HL-60/S4 (cell line): ENCODE data around the gene ITPRIPL2.

ENCODE experiments used
- in situ Hi-C: fragments of 300-500 bp; cut with MboI; formaldehyde crosslinking; loops from 2 replicates; pipeline ENCODE4 v1.14.3; 2022; ENCODE audit warnings: low sequenced_read_pairs

Gene ITPRIPL2

GRCh38 chr16:19139436-19140091 lies 25.8 kb downstream of the ITPRIPL2 start:
- in situ Hi-C loops: no loop called here

- in situ Hi-C loops: no loop called here
Measured at GRCh38 chr16:19140396-19140795, 26.6 kb downstream of the ITPRIPL2 start.

- in situ Hi-C loops: no loop called here
Measured at GRCh38 chr16:19142939-19143598, 29.3 kb downstream of the ITPRIPL2 start.

GRCh38 chr16:19143599-19143956 lies 29.8 kb downstream of the ITPRIPL2 start:
- in situ Hi-C loops: no loop called here

- in situ Hi-C loops: no loop called here
Measured at GRCh38 chr16:19145010-19145409, 31.2 kb downstream of the ITPRIPL2 start.

GRCh38 chr16:19147126-19147525 lies 33.4 kb downstream of the ITPRIPL2 start:
- in situ Hi-C loops: no loop called here

- in situ Hi-C loops: no loop called here
Measured at GRCh38 chr16:19147627-19148026, 33.9 kb downstream of the ITPRIPL2 start.

GRCh38 chr16:19148189-19148588 lies 34.4 kb downstream of the ITPRIPL2 start:
- in situ Hi-C loops: no loop called here

- in situ Hi-C loops: no loop called here
Measured at GRCh38 chr16:19151310-19151709, 37.5 kb downstream of the ITPRIPL2 start.

GRCh38 chr16:19152042-19152441 lies 38.3 kb downstream of the ITPRIPL2 start:
- in situ Hi-C loops: no loop called here

GRCh38 chr16:19153876-19154275 lies 40.1 kb downstream of the ITPRIPL2 start:
- in situ Hi-C loops: no loop called here

- in situ Hi-C loops: no loop called here
Measured at GRCh38 chr16:19162085-19162484, 48.3 kb downstream of the ITPRIPL2 start.

GRCh38 chr16:19163215-19163614 lies 49.5 kb downstream of the ITPRIPL2 start:
- in situ Hi-C loops: no loop called here

- in situ Hi-C loops: no loop called here
Measured at GRCh38 chr16:19164285-19164684, 50.5 kb downstream of the ITPRIPL2 start.

GRCh38 chr16:19165101-19165500 lies 51.3 kb downstream of the ITPRIPL2 start:
- in situ Hi-C loops: no loop called here

- in situ Hi-C loops: no loop called here
Measured at GRCh38 chr16:19166500-19166899, 52.7 kb downstream of the ITPRIPL2 start.

GRCh38 chr16:19167710-19168370 lies 54.1 kb downstream of the ITPRIPL2 start, which contains the start of gene SYT17:
Gene SYT17 (plus strand): TSS chr16:19168240. CDS start chr16:19168647, 407 bp downstream.
- in situ Hi-C loops: no loop called here

GRCh38 chr16:19168371-19169081 lies 54.8 kb downstream of the ITPRIPL2 start:
- in situ Hi-C loops: no loop called here

- in situ Hi-C loops: no loop called here
Measured at GRCh38 chr16:19169082-19169639, 55.4 kb downstream of the ITPRIPL2 start.

- in situ Hi-C loops: no loop called here
Measured at GRCh38 chr16:19170043-19170655, 56.4 kb downstream of the ITPRIPL2 start.
